HepG2 (cell line): ENCODE results near the gene ATP9B. TPM values are rescaled to one million over a fixed set of nuclear protein-coding genes. Genes with fewer than 3 reads are reported as not detected.

ENCODE experiments used
- ATAC-seq: fragments of 200-7000 bp; cut with Tn5 transposase; 3 replicates; pipeline ENCODE4 v1.9.1; 2020; ENCODE audit warnings: mild to moderate bottlenecking, moderate library complexity
- BruUV-seq: library from RNA; stranded (reverse); fragments of 400-500 nt; replicated peaks from 2 replicates; lab custom pipeline; 2021; lab: Mats Ljungman, UMichigan
- CTCF ChIA-PET: fragments of 300-600 bp; formaldehyde crosslinking; extraction: SDS; loops from one replicate; lab custom pipeline; 2021; ENCODE audit warnings: low total read pairs, inconsistent platforms, low intra/inter-chr PET ratio; lab: Yijun Ruan, JAX
- POLR2A ChIA-PET: fragments of 350-600 bp; sonication (Branson Sonifier 250); formaldehyde crosslinking; loops from one replicate; lab custom pipeline; 2020; ENCODE audit warnings: antibody characterized with exemption, inconsistent platforms; lab: Yijun Ruan, JAX
- DNase-seq: peaks from one replicate; pipeline ENCODE4 v3.0.0-alpha.2; 2015; ENCODE audit warnings: low spot score
- FAIRE-seq: peaks from 3 replicates; lab custom pipeline; 2011; peaks lifted over from hg19 to GRCh38; lab: Jason Lieb, UNC
- H2AFZ ChIP-seq: one replicate; pipeline ENCODE4 v1.6.1; 2011; ENCODE audit warnings: low read length, inconsistent platforms
- H3K27ac ChIP-seq: fragments of 300-600 bp; 3 replicates; pipeline ENCODE4 v1.8.0; 2011; ENCODE audit warnings: mixed run types, mild to moderate bottlenecking, mixed read lengths, low read length, inconsistent platforms; ENCODE audit not compliant: insufficient read depth; ENCODE audit errors: extremely low read length
- H3K27me3 ChIP-seq, 2 experiments: fragments of 200-600 bp in 1 of 2; 2 replicates in 1 of 2; 3 replicates in 1 of 2; pipeline versions ENCODE4 v1.6.0 to v1.8.0; 2011; ENCODE audit warnings: low read length in 2 of 2, mild to moderate bottlenecking in 2 of 2, moderate library complexity in 2 of 2, inconsistent platforms in 1 of 2; ENCODE audit not compliant: insufficient read depth in 2 of 2, control insufficient read depth in 1 of 2
- H3K36me3 ChIP-seq, 2 experiments: fragments of 200-600 bp in 1 of 2; replicated peaks in 1 of 2; 2 replicates in 1 of 2; 3 replicates in 1 of 2; pipeline versions ENCODE4 v1.5.1 to v1.8.0; 2011; ENCODE audit warnings: low read length in 2 of 2, inconsistent platforms in 1 of 2; ENCODE audit not compliant: insufficient read depth in 2 of 2, control insufficient read depth in 1 of 2
- H3K4me1 ChIP-seq: 2 replicates; pipeline ENCODE4 v1.5.1; 2012; ENCODE audit warnings: low read length, inconsistent platforms; ENCODE audit not compliant: insufficient read depth
- H3K4me2 ChIP-seq: 2 replicates; pipeline ENCODE4 v1.6.0; 2011; ENCODE audit warnings: low read depth, low read length, inconsistent platforms
- H3K4me3 ChIP-seq, 3 experiments: fragments of 200-600 bp in 1 of 3; sonication (generic), shearing (Covaris generic) in 1 of 3; replicated peaks in 1 of 3; 2 replicates each; pipeline ENCODE4 v1.5.1; 2011 to 2016; ENCODE audit warnings: low read length in 3 of 3, inconsistent platforms in 2 of 3, low read depth in 2 of 3, mild to moderate bottlenecking in 2 of 3, control low read depth in 1 of 3, mixed read lengths in 1 of 3; ENCODE audit not compliant: insufficient read depth in 1 of 3
- H3K79me2 ChIP-seq: one replicate; pipeline ENCODE4 v1.6.1; 2011; ENCODE audit warnings: low read length, inconsistent platforms; ENCODE audit not compliant: insufficient read depth
- H3K9ac ChIP-seq: 2 replicates; pipeline ENCODE4 v1.6.0; 2011; ENCODE audit warnings: mild to moderate bottlenecking, low read depth, low read length, inconsistent platforms; ENCODE audit not compliant: insufficient read depth
- H3K9me3 ChIP-seq: 2 replicates; pipeline ENCODE4 v1.5.1; 2012; ENCODE audit warnings: mild to moderate bottlenecking, low read length
- H4K20me1 ChIP-seq: 2 replicates; pipeline ENCODE4 v1.6.0; 2011; ENCODE audit warnings: inconsistent platforms, mild to moderate bottlenecking, low read length, moderate library complexity; ENCODE audit not compliant: insufficient read depth
- AGO2 ChIP-seq: fragments of 200-400 bp; formaldehyde crosslinking; optimal IDR thresholded peaks from 2 replicates; pipeline ENCODE3; 2017; ENCODE audit warnings: mild to moderate bottlenecking, low read depth, low read length, moderate library complexity
- HNF4A ChIP-seq: sonication (generic); formaldehyde crosslinking; IDR thresholded peaks from 2 replicates; pipeline ENCODE4 v1.4.0; 2020; ENCODE audit warnings: missing genetic modification reagents
- KDM3A ChIP-seq: IDR thresholded peaks from 2 replicates; pipeline ENCODE4 v1.6.1; 2018; ENCODE audit warnings: low read depth, missing compliant biosample characterization
- TCF7L2 ChIP-seq: IDR thresholded peaks from 2 replicates; pipeline ENCODE4 v1.6.1; 2011; ENCODE audit warnings: mild to moderate bottlenecking, low read depth, low read length, moderate library complexity
- ZSCAN20 ChIP-seq: sonication (generic); formaldehyde crosslinking; IDR thresholded peaks from 2 replicates; pipeline ENCODE4 v1.4.0; 2020; ENCODE audit warnings: missing genetic modification reagents, mild to moderate bottlenecking, borderline replicate concordance
- WGBS: methylation state at CpG from one replicate; pipeline ENCODE4 v1.1.6; 2017; ENCODE audit warnings: low lambda C conversion rate; 5-methylcytosine and 5-hydroxymethylcytosine counted together
- in situ Hi-C: cut with HindIII; loops from 2 replicates; pipeline ENCODE4 v1.10.0; 2017; ENCODE audit warnings: low pct_unique_long_range_greater_than_20kb; ENCODE audit not compliant: extremely low pct_ligation_motif_present
- intact Hi-C: fragments of 100-400 bp; cut with micrococcal nuclease; formaldehyde crosslinking; loops from one replicate; pipeline ENCODE4 v1.10.0; 2022; ENCODE audit not compliant: unreplicated experiment
- polyA plus RNA-seq, 8 experiments: library from polyadenylated mRNA; depleted of rRNA in 3 of 8; stranded (reverse) in 7 of 8; unstranded in 1 of 8; fragments of >200 nt; fragmentation: Illumina TruSeq in 4 of 8; extraction: Trizol in 4 of 8; gene quantifications; 2 replicates each; pipeline versions ENCODE4 v1.2.1 to v1.2.3, GENCODE V29; 2011 to 2016; ENCODE audit warnings: low read depth in 4 of 8, missing spikeins in 1 of 8, mixed read lengths in 1 of 8; ENCODE audit not compliant: insufficient read depth in 1 of 8
- total RNA-seq, 5 experiments: library from RNA; depleted of rRNA; stranded (reverse); fragments of >200 nt; fragmentation: Illumina TruSeq; extraction: Trizol; gene quantifications; 2 replicates each; pipeline ENCODE4 v1.2.3, GENCODE V29; 2016; ENCODE audit warnings: low read depth in 1 of 5

The ATP9B gene
- total and polyA plus RNA-seq, 2 of the 13 experiments (the other 11 are each of a cell fraction or from before 2014, with no cell fraction given), result 10.8 to 11.3 TPM

- DNase-seq, result no peak
- H2AFZ ChIP-seq, result no peak overlapping the region
- no peaks in the 10 kb centered on the region; a peak in 3 of 5 replicates for H3K36me3 ChIP-seq
- TF ChIP-seq KDM3A, result no peak
- TF ChIP-seq ZSCAN20 (CRISPR knock-in tag), result no peak
- TF ChIP-seq HNF4A, result no peak
- TF ChIP-seq, all 625 proteins: peak for 0
- no peaks in the 10 kb centered on the region for H3K9me3 ChIP-seq
- no peaks in the 10 kb centered on the region for H3K27me3 ChIP-seq
- no peak overlapping the region for H3K9ac ChIP-seq
- no peaks in the 10 kb centered on the region for H3K79me2 ChIP-seq
- BruUV-seq, result no TSS peak
- H3K27ac ChIP-seq, result no peak overlapping the region
- H3K4me2 ChIP-seq, result no peak overlapping the region
- ATAC-seq (no peak), FAIRE-seq (no peak)
- intact Hi-C loops (no loop called here), in situ Hi-C loops (no loop called here)
- no peaks in the 10 kb centered on the region for H3K4me1 ChIP-seq
- H4K20me1 ChIP-seq, result no peaks in the 10 kb centered on the region
- H3K4me3 ChIP-seq, result no peak overlapping the region
- WGBS, result 96% methylated on average over 8 of the region's 8 CpGs
- ChIA-PET CTCF (no interaction called here), POLR2A (no interaction called here)
Observed at GRCh38 chr18:79367480-79367879, 298.3 kb downstream of the ATP9B start.

GRCh38 chr18:79367989-79368388 lies 298.8 kb downstream of the ATP9B start:
- no TSS peak for BruUV-seq
- Histone ChIP-seq H3K79me2 (no peaks in the 10 kb centered on the region), H3K9ac (no peak overlapping the region), H3K4me1 (no peaks in the 10 kb centered on the region), H3K9me3 (no peaks in the 10 kb centered on the region), H3K4me2 (no peak overlapping the region), H3K27me3 (no peaks in the 10 kb centered on the region), H2AFZ (no peak overlapping the region), H3K4me3 (no peak overlapping the region), H3K27ac (no peak overlapping the region), H4K20me1 (no peaks in the 10 kb centered on the region), H3K36me3 (no peaks in the 10 kb centered on the region; a peak in 3 of 5 replicates)
- in situ Hi-C loops, result no loop called here
- WGBS, result 93% methylated on average over 17 of the region's 18 CpGs
- POLR2A ChIA-PET, result no interaction called here
- no peak for FAIRE-seq
- ATAC-seq, result no peak
- intact Hi-C loops, result no loop called here
- TF ChIP-seq AGO2 (peak; percentile 24), TCF7L2 (no peak)
- DNase-seq, result no peak
- CTCF ChIA-PET, result no interaction called here
